Lower leg skin (tissue), 3 donors: ENCODE data around the gene SMPD2.

ENCODE experiments used
- POLR2A ChIP-seq, 2 donors: fragments of 450-650 bp; IDR thresholded peaks; one replicate each; pipeline ENCODE4 v1.6.1; 2016 to 2017; ENCODE audit warnings: antibody characterized with exemption in 2 of 2, mild to moderate bottlenecking in 1 of 2, moderate library complexity in 1 of 2
- TF ChIP-seq, protein P1 (sequence below), 3 donors: fragments of 450-650 bp; IDR thresholded peaks; one replicate each; pipeline ENCODE4 v1.5.1; 2016; ENCODE audit warnings: antibody characterized with exemption in 3 of 3, mild to moderate bottlenecking in 3 of 3, moderate library complexity in 2 of 3

DNA sequence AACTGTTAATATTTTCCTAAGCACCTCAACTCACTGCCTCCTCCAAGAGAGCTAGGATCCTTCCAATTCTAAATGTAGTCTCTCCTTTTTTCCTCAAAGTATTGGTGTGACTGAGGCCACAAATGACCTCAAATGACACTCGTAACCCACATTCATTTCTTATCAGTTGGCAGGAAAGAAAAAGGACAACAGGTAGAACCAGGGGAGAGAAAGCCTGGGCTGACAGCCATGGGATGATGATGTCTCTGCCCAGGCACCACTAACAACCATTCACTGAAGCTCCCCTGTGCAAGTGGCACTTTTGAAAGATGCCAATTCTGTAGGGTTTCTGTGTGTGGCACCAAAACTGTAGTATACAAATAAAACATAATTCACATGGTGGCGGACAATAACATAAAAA is 35.1 kb downstream of the SMPD2 start:
- TF ChIP-seq, protein P1, sequence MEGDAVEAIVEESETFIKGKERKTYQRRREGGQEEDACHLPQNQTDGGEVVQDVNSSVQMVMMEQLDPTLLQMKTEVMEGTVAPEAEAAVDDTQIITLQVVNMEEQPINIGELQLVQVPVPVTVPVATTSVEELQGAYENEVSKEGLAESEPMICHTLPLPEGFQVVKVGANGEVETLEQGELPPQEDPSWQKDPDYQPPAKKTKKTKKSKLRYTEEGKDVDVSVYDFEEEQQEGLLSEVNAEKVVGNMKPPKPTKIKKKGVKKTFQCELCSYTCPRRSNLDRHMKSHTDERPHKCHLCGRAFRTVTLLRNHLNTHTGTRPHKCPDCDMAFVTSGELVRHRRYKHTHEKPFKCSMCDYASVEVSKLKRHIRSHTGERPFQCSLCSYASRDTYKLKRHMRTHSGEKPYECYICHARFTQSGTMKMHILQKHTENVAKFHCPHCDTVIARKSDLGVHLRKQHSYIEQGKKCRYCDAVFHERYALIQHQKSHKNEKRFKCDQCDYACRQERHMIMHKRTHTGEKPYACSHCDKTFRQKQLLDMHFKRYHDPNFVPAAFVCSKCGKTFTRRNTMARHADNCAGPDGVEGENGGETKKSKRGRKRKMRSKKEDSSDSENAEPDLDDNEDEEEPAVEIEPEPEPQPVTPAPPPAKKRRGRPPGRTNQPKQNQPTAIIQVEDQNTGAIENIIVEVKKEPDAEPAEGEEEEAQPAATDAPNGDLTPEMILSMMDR (IDR thresholded peaks at IDR 0.05): no peak
- no peak for TF ChIP-seq POLR2A (IDR thresholded peaks at IDR 0.05)
